Measurements from ENCODE around the gene KIF17. TPM values are rescaled to one million over a fixed set of nuclear protein-coding genes. Genes with fewer than 3 reads are reported as not detected.

KIF17 gene
- total and polyA plus RNA-seq, 2 of the 4 experiments (the other 2 are of a cell fraction) = 4.5 to 5.7 TPM

- Histone ChIP-seq H3K14ac (replicated peaks; ENCODE audit: low read depth, low read length) (no peak overlapping the region), H3K56ac (ENCODE audit: extremely low read depth, insufficient read depth, low read length) (no peak overlapping the region), H3K4ac (ENCODE audit: low read depth, low read length) (no peak overlapping the region), H3K4me3 (ENCODE audit: insufficient read depth, low read depth, low read length) (no peak overlapping the region), H3K9ac (ENCODE audit: low read depth, low read length) (no peak overlapping the region), H3K9me3 (ENCODE audit: control insufficient read depth, insufficient read depth, low read length) (no peaks in the 10 kb centered on the region), H2AFZ (replicated peaks; ENCODE audit: low read length, poor library complexity) (peak overlapping the region; percentile 23), H4K8ac (ENCODE audit: low read depth in 2 of 2, low read length in 2 of 2) (no peak overlapping the region), H3K27ac (ENCODE audit: insufficient read depth, low read length) (no peak overlapping the region), H2BK120ac (ENCODE audit: low read depth, low read length) (no peak overlapping the region), H3K27me3 (ENCODE audit: control insufficient read depth, insufficient read depth, low read length) (no peaks in the 10 kb centered on the region), H3K9me1 (ENCODE audit: insufficient read depth, low read length) (no peaks in the 10 kb centered on the region), H3K4me1 (ENCODE audit: control insufficient read depth, insufficient read depth, low read length) (no peaks in the 10 kb centered on the region), H2BK20ac (ENCODE audit: low read depth, low read length) (no peak overlapping the region), H3K18ac (ENCODE audit: low read depth, low read length) (no peak overlapping the region), H4K91ac (ENCODE audit: insufficient read depth, low read depth, low read length) (no peak overlapping the region), H2AK9ac (replicated peaks; ENCODE audit: low read depth, low read length, poor library complexity) (no peak overlapping the region), H3K4me2 (ENCODE audit: low read depth, low read length) (no peak overlapping the region), H2BK5ac (ENCODE audit: low read depth, low read length, poor library complexity, severe bottlenecking) (no peak overlapping the region), H3K23ac (ENCODE audit: low read depth, low read length) (no peak overlapping the region), H3K79me1 (ENCODE audit: low read depth in 1 of 2, low read length in 2 of 2) (no peaks in the 10 kb centered on the region), H2AK5ac (ENCODE audit: low read depth, low read length) (no peak overlapping the region), H4K20me1 (ENCODE audit: insufficient read depth, low read length) (no peaks in the 10 kb centered on the region), H2BK15ac (ENCODE audit: low read depth, low read length) (no peak overlapping the region), H3K36me3 (ENCODE audit: control insufficient read depth, insufficient read depth, low read length) (peaks cover 6% of the 10 kb centered on the region), H4K5ac (ENCODE audit: low read depth, low read length) (no peak overlapping the region)
- ChIA-PET POLR2A (ENCODE audit: unreplicated experiment) (no interaction called here), CTCF (no interaction called here)
- ATAC-seq (ENCODE audit: low read depth) (no peak), DNase-seq (no peak)
- 97% methylated on average over 13 of the region's 24 CpGs; no CpG with 5 or more reads in 1 of the 2 experiments for whole genome bisulfite sequencing, 2 experiments (ENCODE audit: extremely low coverage in 2 of 2, insufficient read length in 1 of 2)
- intact Hi-C loops (cut with micrococcal nuclease) = no loop called here
- no TSS peak for BruUV-seq (replicated peaks)
- dilution Hi-C loops (cut with HindIII; ENCODE audit: low sequenced_read_pairs, unreplicated experiment) = no loop called here
- no peak for TF ChIP-seq POLR2A (IDR thresholded peaks at IDR 0.05; ENCODE audit: low read depth, low read length)
- TF ChIP-seq CHD1 (IDR thresholded peaks at IDR 0.05; ENCODE audit: low read depth, low read length) = no peak
- no peak for TF ChIP-seq RAD21 (IDR thresholded peaks at IDR 0.05; ENCODE audit: low read length)
- TF ChIP-seq MAZ (IDR thresholded peaks at IDR 0.05; ENCODE audit: borderline replicate concordance, low read depth, low read length) = no peak
- no peak for TF ChIP-seq RFX5 (IDR thresholded peaks at IDR 0.05; ENCODE audit: low read depth, low read length)
- TF ChIP-seq CTCF (conservative IDR thresholded peaks at IDR 0.05; ENCODE audit: low read depth, low read length) = no peak
- TF ChIP-seq SMC3 (IDR thresholded peaks at IDR 0.05; ENCODE audit: low read depth, low read length) = no peak
- no peak for TF ChIP-seq ELK1 (IDR thresholded peaks at IDR 0.05; ENCODE audit: borderline replicate concordance, low read depth, low read length)
- no peak for TF ChIP-seq MAFK (IDR thresholded peaks at IDR 0.05; ENCODE audit: low read depth, low read length)
- TF ChIP-seq BHLHE40 (IDR thresholded peaks at IDR 0.05; ENCODE audit: low read depth, low read length) = no peak
- no peak for TF ChIP-seq MXI1 (IDR thresholded peaks at IDR 0.05; ENCODE audit: borderline replicate concordance, low read depth, low read length)
- no peak for TF ChIP-seq NFE2L2 (IDR thresholded peaks at IDR 0.05; ENCODE audit: low read depth, low read length)
- TF ChIP-seq RCOR1 (IDR thresholded peaks at IDR 0.05; ENCODE audit: insufficient replicate concordance, low read length) = no peak
- TF ChIP-seq CEBPB (IDR thresholded peaks at IDR 0.05; ENCODE audit: low read depth, low read length) = no peak
- no peak for TF ChIP-seq USF2 (IDR thresholded peaks at IDR 0.05; ENCODE audit: low read depth, low read length)
- in situ Hi-C loops (cut with MboI; ENCODE audit: low sequenced_read_pairs) = loop anchor here (25.0 kb wide), 1 partner anchor 680 kb away; no protein-coding TSS in a partner anchor
Measured at GRCh38 chr1:20682571-20683236, 35.1 kb downstream of the KIF17 start.

Measured in IMR-90 (cell line).